ENCODE measurements around the gene PHF24.
"Not testable (repeated sequence)": the region's sequence is repeated elsewhere in the genome, so short reads cannot be mapped to it uniquely, and the experiment has no call there.

PHF24 gene

DNA sequence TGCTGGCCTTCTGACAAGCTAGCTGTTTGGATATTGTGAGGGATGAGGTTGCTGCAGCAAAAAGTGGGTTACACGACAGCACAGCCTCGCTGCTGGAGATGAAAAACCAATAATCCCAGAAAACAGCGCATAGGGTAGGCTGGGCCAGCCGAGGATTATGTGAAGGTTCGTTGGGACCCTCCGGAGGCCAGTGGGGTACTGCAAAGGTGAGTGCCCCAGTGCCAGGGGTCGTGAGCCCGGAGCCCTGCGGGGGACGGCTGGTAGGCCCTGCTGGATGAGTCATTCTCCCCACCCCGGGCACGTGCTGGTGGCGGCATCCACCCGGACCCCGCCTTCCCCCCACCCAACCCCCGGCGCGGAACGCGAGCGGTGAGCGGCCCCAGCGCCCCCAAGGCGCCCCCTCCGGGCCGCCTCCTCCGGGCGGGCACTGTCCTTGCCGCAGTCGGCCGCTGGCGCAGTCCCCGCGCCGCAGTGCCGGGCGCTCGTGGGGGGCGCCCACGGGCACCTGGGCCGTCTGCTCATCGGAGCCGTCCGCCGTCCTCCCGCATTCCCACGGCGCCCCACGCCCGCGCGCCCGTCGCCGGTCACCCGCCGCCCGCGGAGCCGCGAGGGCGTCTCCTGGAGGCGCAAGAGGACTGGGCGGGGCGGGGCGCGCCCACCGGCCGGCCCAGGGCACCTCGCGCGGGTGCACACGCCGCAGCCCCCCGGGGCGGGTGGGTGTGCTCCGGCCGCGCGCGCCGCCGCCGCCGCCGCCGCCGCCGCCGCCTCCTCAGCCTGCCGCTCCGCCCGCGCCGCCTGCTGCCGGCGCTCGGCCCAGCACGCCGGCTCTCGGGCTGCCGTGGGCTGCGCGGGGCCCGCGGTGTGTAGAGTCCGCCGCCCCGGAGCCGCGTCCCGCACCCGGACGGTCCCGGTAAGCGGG, at the start of gene PHF24:
Gene PHF24 (plus strand): TSS at position 794 of the 919 bp plus-strand sequence. CDS start 13,014 bp downstream, outside the sequence.
- no peak for DNase-seq (ENCODE audit: low spot score)

DNA sequence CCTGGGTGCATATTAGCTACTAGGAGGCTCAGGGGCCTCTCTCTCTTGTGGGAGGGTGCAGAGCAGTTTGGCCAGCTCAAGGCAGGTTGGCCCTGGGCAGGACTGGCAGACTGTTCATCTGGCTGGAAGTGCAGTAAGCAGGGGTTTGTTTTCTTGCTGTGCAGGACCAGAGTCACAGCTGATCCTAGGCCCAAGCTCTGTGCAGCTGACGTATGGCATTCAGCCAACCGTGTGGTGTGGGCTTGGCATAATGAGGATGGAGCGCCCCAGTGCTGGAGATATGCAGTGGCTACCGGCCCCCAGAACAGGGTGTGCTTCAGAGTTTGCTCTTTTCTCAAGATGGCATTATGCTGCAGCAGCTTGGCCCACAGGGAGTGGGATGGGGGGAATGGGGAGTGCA, 31.0 kb upstream of the PHF24 start:
- no peak for DNase-seq (ENCODE audit: low spot score)

DNA sequence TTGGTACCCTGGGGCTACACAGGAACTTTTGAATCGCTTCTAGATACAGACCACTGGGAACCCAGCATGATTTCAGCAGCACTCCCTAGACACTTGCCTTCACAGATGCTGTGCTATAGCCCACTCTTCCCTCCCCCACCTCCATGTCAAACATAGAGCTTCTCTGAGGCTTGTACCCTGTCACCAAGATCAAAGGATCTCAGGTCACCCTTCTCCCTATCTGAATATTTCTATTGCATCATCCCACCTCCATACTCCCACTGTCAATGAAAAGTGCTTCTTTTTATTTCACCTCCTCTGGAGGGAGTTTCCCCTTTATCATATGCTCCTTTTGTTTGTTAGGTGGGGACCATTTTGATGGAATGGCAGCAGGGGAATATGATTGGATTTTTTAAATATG, 29.2 kb upstream of the PHF24 start:
- DNase-seq (ENCODE audit: low spot score): no peak

DNA sequence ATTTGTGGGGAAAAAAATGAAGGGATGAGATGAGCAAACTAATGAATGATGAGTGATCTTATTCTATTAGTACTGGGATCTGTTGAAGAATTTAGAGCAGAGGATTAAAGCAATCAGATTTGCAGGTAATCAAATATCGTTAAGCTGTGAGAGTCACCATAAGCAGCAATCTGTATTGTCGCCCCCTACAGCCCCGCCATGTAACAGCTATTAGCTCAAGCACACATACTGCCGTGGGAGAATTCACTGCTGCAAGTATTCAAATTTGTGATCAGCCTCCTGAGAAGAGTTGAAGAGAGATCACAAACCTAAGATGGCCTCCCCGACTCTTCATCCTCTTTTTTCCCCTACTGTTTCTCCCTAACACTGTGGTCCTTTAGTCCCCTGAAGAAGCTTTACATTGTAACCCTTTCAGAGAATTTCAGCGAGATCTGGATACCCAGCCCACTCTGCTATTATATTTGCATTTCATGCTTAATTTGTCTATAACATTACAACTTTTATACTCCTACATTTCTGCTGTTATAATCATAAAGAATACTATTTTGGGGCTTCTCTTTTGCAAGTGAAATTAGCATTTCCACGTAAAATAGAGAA, 28.5 kb upstream of the PHF24 start:
- peak; percentile 29 for DNase-seq (ENCODE audit: low spot score)

DNA sequence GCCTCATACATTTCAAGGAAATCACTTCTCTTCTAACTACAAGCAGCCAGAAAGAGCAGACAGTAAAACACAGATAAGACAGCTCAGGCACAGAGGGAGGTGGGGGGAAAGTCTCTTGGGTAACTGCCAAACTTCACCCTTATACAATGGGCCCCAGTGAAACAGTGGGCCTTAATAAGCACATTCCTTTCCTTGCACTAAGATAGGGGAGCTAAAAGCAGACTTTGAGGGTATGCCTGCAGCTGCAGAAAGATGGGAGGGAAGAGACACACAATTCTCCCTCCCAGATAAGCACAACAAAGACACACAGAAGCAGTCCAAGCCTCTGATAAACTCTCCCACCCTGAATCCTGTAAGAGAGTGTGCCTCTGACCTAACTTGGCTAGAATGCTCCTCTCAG, 18.1 kb upstream of the PHF24 start:
- DNase-seq (ENCODE audit: low spot score): not testable (repeated sequence)

DNA sequence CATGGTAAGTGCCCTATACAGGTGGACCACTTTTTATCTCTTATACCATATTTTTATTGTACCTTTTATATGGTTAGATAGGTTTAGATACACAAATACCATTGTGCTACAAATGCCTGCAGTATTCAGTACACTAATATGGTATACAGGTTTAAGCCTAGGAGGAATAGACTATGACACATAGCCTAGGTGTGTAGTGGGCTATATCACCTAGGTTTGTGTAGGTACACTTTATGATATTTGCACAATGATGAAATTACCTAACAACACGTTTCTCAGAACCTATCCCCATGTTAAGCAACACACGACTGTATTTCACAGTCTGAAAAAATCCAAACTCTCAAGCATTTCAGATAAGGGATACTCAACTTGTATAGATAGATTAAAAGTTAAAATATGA, 9.6 kb upstream of the PHF24 start:
- DNase-seq (ENCODE audit: low spot score): no peak

DNA sequence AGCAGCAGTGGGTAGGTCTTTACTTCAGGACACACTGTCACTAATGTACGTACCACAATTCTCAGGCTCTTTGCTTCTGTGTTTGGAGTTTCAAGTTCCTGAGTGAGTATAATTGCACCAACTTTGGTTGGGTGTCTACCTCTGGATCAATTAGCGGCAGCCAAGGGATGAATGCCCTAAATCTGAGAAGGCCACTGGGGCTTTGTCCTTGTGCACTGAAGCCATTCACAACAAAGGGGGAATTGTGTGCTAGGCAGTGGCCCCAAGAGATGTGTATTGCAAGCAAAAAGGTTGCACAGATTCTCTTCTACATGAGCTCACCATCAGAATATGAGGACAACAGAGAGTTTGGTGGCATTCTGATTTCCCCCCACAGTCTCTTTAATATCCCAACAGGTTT, 3.9 kb upstream of the PHF24 start:
- no peak for DNase-seq (ENCODE audit: low spot score)

DNA sequence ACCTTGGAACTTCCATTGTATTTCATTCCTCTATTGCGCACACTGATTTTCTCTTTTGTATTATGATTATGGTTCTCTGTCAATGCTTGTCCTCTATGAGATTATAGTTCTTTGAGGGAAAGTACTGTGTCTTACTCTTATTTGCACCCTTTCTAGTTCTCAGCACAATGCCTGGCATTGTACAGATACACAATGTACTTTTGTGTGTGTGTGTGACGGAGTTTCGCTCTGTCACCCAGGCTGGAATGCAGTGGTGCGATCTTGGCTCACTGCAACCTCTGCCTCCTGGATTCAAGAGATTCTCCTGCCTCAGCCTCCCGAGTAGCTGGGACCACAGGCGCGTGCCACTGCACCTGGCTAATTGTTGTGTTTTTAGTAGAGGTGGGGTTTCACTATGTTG, 2.0 kb upstream of the PHF24 start:
- not testable (repeated sequence) for DNase-seq (ENCODE audit: low spot score)

DNA sequence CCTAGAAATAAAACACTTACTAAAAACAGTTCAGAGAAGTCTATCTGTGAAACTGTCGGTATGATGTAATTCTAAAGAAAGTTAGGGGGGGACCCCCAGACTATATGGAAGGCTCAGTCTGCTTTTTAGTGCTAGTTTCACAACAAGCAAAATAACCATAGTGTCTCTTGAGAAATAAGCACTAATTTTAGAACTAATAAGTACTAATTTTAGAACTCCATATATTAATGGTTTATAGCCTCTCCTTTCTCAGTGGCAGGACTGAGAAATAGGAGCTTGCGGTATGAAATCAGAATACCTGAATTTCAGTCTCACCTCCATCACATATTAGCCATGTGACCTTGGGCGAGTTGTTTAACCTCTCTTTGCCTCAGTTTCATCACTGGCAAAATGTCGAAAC, 1.4 kb upstream of the PHF24 start:
- DNase-seq (ENCODE audit: low spot score): no peak

DNA sequence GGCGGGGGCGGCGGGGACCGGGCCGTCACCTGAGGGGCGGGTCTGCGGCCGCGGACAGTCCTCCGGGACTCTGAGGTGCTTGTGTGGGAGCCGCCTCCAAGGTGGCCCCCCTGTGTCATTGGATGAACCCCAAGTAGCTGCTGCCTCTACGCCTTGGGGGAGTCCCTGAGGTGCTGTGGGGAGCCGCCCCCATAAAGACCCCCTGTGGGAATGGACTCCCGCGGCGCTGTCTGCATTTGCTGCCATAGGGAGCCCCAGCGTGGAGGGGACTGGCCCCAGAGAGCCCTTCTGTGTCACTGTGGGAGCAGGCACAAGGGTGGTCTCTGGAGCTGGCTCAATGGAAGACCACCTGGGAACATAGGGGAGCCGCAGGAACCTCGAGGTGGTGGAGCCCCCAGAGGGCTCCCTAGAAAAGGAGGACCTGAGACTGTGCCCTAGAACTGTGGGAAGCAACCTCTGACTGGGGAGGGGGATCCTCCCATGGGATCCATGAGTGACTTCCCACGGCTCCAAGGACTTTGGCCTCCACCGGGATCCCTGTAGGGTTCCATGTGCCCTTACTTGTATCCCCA, 412 bp downstream of the PHF24 start:
- no peak for DNase-seq (ENCODE audit: low spot score)

DNA sequence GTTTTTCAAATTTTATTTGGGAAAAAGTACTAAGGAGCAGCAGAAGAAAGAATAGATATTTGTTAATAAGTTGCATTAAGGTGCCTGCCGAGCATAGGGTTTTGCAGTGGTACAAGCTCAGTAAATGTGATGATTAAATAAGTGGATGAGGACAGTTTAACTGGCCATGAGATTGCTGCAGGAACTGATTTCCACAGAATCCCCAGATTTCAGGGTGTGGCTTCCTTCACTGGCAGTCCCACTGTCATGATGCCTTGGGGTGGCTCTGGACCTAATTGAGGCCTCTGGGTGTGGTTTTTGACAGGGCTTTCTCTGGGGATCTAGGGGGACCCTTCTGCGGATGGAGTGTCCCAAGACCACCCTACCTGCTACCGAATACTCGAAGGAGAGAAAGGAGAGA, 1.4 kb downstream of the PHF24 start:
- no peak for DNase-seq (ENCODE audit: low spot score)

DNA sequence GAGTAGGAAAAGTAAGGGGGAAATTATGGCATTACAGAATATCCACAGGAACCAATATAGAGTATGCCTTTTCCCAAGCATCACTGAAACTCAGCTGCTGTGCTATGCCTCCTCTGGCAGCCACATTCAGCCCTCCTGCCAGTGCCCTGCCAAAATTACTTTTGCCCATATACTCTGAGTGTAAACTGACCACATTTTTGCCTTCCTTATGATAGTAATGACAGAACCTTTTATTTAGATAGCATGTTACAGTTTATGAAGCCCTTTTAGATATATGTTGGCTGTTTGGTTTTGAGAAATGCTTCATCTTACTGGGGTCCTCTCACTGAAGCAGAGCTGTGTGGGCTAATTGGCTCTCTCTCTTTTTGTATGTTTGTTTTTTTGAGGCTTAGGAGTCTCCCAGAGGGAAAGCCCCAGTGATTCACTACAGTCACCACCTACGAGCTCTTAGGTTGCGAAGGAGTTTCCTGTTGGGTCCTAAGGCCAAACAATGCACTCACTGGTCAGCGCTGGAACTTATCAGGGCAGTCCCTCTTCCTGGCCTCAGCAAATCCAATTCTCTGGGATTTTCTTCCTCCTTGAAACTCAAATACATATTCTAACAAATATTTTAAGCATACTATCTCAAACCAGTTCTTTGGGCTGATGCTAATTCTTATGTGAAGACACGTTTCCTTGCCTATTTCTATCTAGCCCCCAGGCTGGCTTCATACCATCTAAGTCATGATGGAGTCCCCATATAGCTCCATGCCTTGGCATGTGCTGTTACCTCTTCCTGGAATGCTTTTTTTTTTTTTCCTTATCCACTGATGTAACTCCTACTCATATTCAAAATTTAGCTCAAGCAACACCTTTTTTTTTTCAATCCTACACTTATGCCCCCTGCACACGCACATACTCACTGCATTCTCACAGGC, 3.7 kb downstream of the PHF24 start:
- peak; percentile 45 for DNase-seq (ENCODE audit: low spot score)

DNA sequence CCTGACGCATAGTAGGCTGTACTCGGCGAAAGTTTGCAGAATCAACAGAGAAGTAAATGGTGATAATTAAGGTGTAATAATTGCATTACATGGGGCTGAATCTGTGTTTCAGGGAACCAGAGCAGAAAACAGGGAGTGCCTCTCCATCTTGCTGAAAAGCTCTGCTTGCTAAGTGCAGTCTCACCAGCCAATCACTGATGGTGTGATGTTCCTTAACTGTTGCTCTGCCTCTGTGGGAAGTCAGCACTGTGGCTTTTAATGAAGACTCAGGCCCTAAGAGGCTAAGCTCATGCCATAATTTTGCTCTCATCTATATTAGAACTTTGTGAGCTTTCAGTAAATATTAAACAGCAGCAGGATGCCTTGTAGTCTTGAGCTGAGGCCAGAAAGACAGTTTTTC, 4.5 kb downstream of the PHF24 start:
- no peak for DNase-seq (ENCODE audit: low spot score)

DNA sequence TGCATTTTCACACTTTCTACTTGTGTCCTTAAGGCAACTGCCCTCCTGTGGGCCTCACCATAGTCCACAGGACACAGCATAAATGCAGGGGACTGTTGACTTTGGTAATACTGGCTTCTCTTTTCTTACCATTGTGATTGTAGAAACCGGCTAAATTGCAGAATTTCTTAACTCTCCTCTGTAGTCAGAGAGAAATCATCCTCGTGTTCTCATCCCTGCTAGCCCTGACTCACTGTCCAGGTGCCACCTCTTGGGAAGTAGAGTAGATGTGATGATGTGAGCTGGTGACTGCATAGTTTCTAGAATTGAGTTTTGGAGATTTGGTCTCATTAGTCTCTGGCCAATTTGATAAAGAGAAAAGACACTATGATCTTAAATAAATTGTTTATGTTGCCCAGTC, 5.5 kb downstream of the PHF24 start:
- no peak for DNase-seq (ENCODE audit: low spot score)

DNA sequence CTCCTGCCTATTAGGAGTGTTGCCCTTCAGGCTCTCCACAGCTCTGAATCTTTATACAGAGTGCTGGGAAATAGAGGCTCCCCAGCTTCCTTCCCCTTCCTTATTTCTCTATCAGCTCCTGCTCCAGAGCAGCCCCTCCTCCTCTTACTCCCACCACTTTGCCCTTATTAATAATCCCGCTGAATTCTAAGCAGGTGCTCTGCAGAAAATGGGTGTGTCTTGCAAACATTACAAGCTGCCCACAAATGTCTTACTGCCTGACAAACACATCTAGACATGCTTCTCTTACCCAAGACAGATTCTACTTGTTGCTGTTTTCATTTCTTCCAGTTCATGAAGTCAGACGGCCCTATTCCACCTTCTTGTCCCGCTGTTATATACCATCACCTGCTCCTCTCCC, 6.4 kb downstream of the PHF24 start:
- DNase-seq (ENCODE audit: low spot score): no peak

DNA sequence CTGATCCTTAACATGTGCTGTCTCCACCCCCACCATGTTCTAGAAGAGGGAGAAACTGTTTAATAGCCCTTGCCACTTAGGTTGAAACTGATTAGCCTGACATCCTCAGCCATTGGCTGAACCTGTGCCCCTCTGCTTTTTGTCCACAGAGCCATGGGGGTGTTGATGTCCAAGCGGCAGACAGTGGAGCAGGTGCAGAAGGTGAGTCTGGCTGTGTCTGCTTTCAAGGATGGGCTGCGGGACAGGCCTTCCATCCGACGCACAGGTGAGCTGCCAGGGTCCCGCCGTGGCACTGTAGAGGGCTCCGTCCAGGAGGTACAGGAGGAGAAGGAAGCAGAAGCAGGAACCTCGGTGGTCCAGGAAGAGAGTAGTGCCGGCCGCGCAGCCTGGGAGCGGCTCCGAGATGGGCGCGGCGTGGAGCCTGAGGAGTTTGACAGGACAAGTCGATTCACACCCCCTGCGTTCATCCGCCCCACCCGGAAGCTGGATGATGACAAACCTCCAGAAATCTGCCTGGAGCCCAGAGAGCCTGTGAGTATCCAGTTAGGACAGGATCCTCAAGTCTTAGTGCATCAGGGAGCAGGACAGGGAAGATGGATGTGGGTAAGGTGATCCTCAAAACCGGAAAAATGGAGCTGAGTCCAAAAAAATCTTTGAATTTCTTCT, 13.2 kb downstream of the PHF24 start:
- no peak for DNase-seq (ENCODE audit: low spot score)

DNA sequence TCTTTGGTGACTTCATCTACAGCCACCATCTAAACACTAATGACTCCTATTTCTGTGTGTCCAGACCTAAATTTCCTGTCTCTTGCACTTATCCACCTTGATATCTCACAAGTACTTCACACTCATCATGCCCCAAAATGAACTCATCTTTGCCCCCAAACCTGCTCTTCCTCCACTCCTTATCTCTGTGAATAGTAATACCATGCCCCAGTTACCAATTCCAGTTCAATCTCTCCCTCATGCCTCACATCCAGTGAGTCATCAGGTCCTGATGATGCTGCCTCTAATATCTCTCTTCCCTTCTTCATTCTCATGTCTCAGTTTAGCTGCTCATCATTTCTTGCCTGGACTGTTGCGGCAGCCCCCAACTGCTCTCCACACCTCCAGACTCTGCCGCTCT, 16.6 kb downstream of the PHF24 start:
- DNase-seq (ENCODE audit: low spot score): no peak

DNA sequence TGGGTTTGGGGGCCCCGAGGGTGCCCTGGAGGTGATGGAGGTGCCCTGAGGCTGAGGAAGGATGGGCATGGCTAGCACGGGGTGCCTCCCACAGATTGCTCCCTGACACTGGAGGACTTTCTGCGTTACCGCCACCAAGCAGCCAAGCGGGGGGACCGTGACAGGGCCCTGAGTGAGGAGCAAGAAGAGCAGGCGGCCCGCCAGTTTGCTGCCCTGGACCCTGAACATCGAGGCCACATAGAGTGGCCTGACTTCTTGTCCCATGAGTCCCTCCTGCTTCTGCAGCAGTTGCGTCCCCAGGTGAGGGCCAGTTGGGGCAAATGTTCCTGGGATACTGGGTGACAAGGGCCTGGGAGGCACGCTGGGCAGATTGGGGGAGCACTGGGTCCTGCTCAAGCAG, 18.4 kb downstream of the PHF24 start:
- no peak for DNase-seq (ENCODE audit: low spot score)

DNA sequence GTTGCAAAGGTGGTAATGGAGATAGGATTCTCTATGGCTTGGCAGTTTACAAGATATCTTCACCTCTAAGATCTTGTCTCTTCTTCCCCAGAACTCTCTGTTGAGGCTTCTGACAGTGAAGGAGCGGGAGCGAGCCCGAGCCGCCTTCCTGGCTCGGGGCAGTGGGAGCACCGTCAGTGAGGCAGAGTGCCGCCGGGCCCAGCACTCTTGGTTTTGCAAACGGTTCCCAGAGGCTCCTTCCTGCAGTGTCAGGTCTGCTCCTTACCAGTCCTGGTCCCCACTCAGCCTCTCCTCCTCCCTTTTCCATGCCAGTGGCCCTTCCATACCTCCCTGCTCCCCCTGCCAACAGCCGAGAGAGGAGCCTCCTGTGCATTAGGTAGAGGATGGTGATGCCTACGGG, 18.9 kb downstream of the PHF24 start:
- no peak for DNase-seq (ENCODE audit: low spot score)

DNA sequence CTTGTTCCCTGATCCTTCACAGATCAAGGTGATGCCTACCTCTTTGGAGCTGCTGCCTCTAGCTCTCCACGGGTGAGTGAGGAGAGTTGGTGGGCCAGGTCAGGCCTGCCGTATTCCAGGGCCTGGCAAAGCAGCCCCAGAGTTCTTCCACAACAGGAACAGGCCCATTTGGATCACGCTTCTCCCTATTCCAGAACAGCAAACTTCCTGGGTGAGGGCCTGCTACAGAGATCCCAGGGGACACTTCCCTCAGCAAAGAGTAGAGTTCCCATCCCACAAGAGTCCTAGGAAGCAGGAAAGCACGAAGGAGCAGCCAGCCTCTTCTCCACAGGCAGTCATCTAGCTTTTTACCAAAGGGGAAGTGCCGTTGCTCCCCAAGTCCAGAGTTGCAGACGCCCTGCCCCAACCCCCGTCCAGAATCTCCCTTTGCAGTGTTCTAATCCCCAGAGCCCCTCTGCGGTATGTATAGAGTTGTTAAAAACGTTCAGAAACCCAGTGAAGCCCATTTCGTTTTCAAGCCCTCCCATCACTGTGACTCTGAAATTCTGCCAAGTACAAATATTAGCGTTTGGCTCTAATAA, 22.2 kb downstream of the PHF24 start:
- DNase-seq (ENCODE audit: low spot score): no peak

DNA sequence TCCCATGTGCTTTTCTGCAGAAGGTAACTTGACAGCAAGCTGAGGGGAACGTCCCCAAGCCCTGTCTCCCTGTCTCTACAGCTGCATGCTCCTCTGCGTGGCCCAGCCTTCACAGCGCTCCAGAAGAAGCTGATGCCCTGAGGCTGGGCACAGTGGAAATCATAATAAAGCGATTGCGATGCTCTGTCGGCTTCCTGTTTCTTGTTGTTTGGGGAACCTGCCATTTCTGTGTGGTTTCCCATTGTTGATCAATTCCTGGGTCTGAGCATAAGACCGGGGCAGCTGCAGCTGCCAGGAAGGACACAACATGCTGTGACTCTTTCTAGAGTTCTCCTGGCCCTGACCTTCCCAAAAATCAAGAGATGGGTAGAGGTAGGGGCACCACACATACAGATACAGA, 24.3 kb downstream of the PHF24 start:
- no peak for DNase-seq (ENCODE audit: low spot score)

All from COLO829 (cell line).